WTC11 (cell line): ENCODE results near the gene SLC51B. TPM values are rescaled to one million over a fixed set of nuclear protein-coding genes. Genes with fewer than 3 reads are reported as not detected.
A peak's percentile ranks its signal among the peaks of the same experiment; 100 is the strongest.

Experiments
- ATAC-seq: fragments of 200-7000 bp; cut with Tn5 transposase; 2 replicates; pipeline ENCODE4 v1.10.0; 2021; ENCODE audit warnings: mild to moderate bottlenecking, moderate library complexity
- CTCF ChIA-PET: fragments of 300-600 bp; sonication (Branson Sonifier 250); formaldehyde crosslinking; loops from one replicate; lab custom pipeline; 2021; ENCODE audit warnings: antibody characterized with exemption; lab: Charles Lee
- POLR2A ChIA-PET: fragments of 350-600 bp; sonication (Branson Sonifier 250); formaldehyde crosslinking; loops from one replicate; lab custom pipeline; 2021; ENCODE audit warnings: antibody characterized with exemption; lab: Charles Lee
- DNase-seq: peaks from one replicate; pipeline ENCODE4 v3.0.0; 2021; ENCODE audit warnings: low spot score
- H3K27ac Mint-ChIP-seq: 2 replicates; pipeline ENCODE4 v1.8.0; 2021; ENCODE audit warnings: mixed read lengths
- H3K27me3 Mint-ChIP-seq: 2 replicates; pipeline ENCODE4 v1.8.0; 2021; ENCODE audit warnings: low read depth, mild to moderate bottlenecking, moderate library complexity, mixed read lengths
- H3K36me3 Mint-ChIP-seq: 2 replicates; pipeline ENCODE4 v1.8.0; 2021; ENCODE audit warnings: mixed read lengths
- H3K4me1 Mint-ChIP-seq: 2 replicates; pipeline ENCODE4 v1.8.0; 2022; ENCODE audit warnings: mixed read lengths
- H3K4me3 Mint-ChIP-seq: 2 replicates; pipeline ENCODE4 v1.8.0; 2021; ENCODE audit warnings: mild to moderate bottlenecking, moderate library complexity, mixed read lengths
- H3K9me3 Mint-ChIP-seq: 2 replicates; pipeline ENCODE4 v1.8.0; 2021; ENCODE audit warnings: mixed read lengths
- ARID4B ChIP-seq: sonication (generic); formaldehyde crosslinking; IDR thresholded peaks from 2 replicates; pipeline ENCODE4 v1.8.0; 2023; ENCODE audit warnings: missing genetic modification reagents, mild to moderate bottlenecking, borderline replicate concordance
- ATF1 ChIP-seq: sonication (generic); formaldehyde crosslinking; IDR thresholded peaks from 2 replicates; pipeline ENCODE4 v1.8.1; 2023; ENCODE audit warnings: mild to moderate bottlenecking, moderate library complexity, missing genetic modification reagents
- ATF6 ChIP-seq: sonication (generic); formaldehyde crosslinking; IDR thresholded peaks from 2 replicates; pipeline ENCODE4 v1.8.1; 2023; ENCODE audit warnings: mild to moderate bottlenecking, missing genetic modification reagents
- CTCF ChIP-seq: fragments of 200-600 bp; IDR thresholded peaks from 2 replicates; pipeline ENCODE4 v1.8.0; 2022; ENCODE audit warnings: antibody characterized with exemption
- FOXJ3 ChIP-seq: sonication (generic); formaldehyde crosslinking; IDR thresholded peaks from 2 replicates; pipeline ENCODE4 v1.9.0; 2021; ENCODE audit warnings: missing genetic modification reagents, mild to moderate bottlenecking, borderline replicate concordance
- FOXK1 ChIP-seq: sonication (generic); formaldehyde crosslinking; IDR thresholded peaks from 2 replicates; pipeline ENCODE4 v1.8.0; 2022; ENCODE audit warnings: mild to moderate bottlenecking, moderate library complexity, missing genetic modification reagents
- FOXP4 ChIP-seq: sonication (generic); formaldehyde crosslinking; IDR thresholded peaks from 2 replicates; pipeline ENCODE4 v1.8.0; 2022; ENCODE audit warnings: mild to moderate bottlenecking, missing genetic modification reagents
- GABPB1 ChIP-seq: sonication (generic); formaldehyde crosslinking; IDR thresholded peaks from 2 replicates; pipeline ENCODE4 v1.8.1; 2023; ENCODE audit warnings: mild to moderate bottlenecking, missing genetic modification reagents
- JUN ChIP-seq: sonication (generic); formaldehyde crosslinking; IDR thresholded peaks from 2 replicates; pipeline ENCODE4 v1.8.0; 2023; ENCODE audit warnings: mild to moderate bottlenecking, missing genetic modification reagents
- MAX ChIP-seq: sonication (generic); formaldehyde crosslinking; IDR thresholded peaks from 2 replicates; pipeline ENCODE4 v1.8.0; 2022; ENCODE audit warnings: mild to moderate bottlenecking, missing genetic modification reagents
- NFE2L1 ChIP-seq: sonication (generic); formaldehyde crosslinking; IDR thresholded peaks from 2 replicates; pipeline ENCODE4 v1.8.1; 2023; ENCODE audit warnings: missing genetic modification reagents
- PRDM15 ChIP-seq: sonication (generic); formaldehyde crosslinking; IDR thresholded peaks from 2 replicates; pipeline ENCODE4 v1.8.0; 2022; ENCODE audit warnings: missing genetic modification reagents
- USF2 ChIP-seq: sonication (generic); formaldehyde crosslinking; IDR thresholded peaks from 2 replicates; pipeline ENCODE4 v1.8.1; 2023; ENCODE audit warnings: mild to moderate bottlenecking, missing genetic modification reagents, moderate library complexity
- ZNF416 ChIP-seq: fragments of 250-450 bp; sonication (Bioruptor Pico); IDR thresholded peaks from 2 replicates; pipeline ENCODE4 v1.9.0; 2021; ENCODE audit warnings: mild to moderate bottlenecking, inconsistent platforms
- ZNF532 ChIP-seq: fragments of 250-450 bp; sonication (Bioruptor Pico); IDR thresholded peaks from 2 replicates; pipeline ENCODE4 v1.9.0; 2021; ENCODE audit warnings: mild to moderate bottlenecking, borderline replicate concordance
- total RNA-seq: library from RNA; stranded (reverse); gene quantifications from 3 replicates; pipeline ENCODE4 v1.2.3, GENCODE V29; 2021

The SLC51B gene
- total RNA-seq, 1 experiment from 2014 or later: not detected

- TF ChIP-seq ARID4B (no peak), ATF6 (CRISPR knock-in tag) (no peak), GABPB1 (CRISPR knock-in tag) (no peak), USF2 (no peak), MAX (CRISPR knock-in tag) (no peak), ATF1 (CRISPR knock-in tag) (no peak), FOXK1 (no peak), FOXP4 (CRISPR knock-in tag) (no peak), JUN (CRISPR knock-in tag) (no peak)
Observed at GRCh38 chr15:65028338-65028737, 16.8 kb upstream of the SLC51B start (continued).

- CTCF ChIA-PET: interaction anchor here (1.5 kb wide), 1 partner anchor 48 kb away, joined by 4 read pairs; no protein-coding TSS in a partner anchor
- Mint-ChIP-seq H3K4me3 (peak within 1 kb of the TSS; percentile 75), H3K4me1 (peaks cover 23% of the 10 kb centered on the region), H3K27me3 (peaks cover 6% of the 10 kb centered on the region), H3K27ac (no peak within 1 kb of the TSS), H3K9me3 (no peaks in the 10 kb centered on the region), H3K36me3 (peaks cover 8% of the 10 kb centered on the region)
- ATAC-seq (peak; percentile 82), DNase-seq (peak; percentile 95)
- POLR2A ChIA-PET: no interaction called here
- TF ChIP-seq ZNF532 (CRISPR knock-in tag) (no peak), CTCF (no peak), PRDM15 (CRISPR knock-in tag) (peak; percentile 20; the same call in 1 of the 2 replicates), ZNF416 (no peak), FOXJ3 (CRISPR knock-in tag) (no peak), NFE2L1 (CRISPR knock-in tag) (no peak)
Observed at GRCh38 chr15:65028921-65029735, 16.1 kb upstream of the SLC51B start, which contains the start of gene MTFMT. MTFMT (minus strand) TSS chr15:65029639; CDS start chr15:65029613, 26 bp downstream.
